Measurements from ENCODE around the gene ISOC1.

The ISOC1 gene

DNA sequence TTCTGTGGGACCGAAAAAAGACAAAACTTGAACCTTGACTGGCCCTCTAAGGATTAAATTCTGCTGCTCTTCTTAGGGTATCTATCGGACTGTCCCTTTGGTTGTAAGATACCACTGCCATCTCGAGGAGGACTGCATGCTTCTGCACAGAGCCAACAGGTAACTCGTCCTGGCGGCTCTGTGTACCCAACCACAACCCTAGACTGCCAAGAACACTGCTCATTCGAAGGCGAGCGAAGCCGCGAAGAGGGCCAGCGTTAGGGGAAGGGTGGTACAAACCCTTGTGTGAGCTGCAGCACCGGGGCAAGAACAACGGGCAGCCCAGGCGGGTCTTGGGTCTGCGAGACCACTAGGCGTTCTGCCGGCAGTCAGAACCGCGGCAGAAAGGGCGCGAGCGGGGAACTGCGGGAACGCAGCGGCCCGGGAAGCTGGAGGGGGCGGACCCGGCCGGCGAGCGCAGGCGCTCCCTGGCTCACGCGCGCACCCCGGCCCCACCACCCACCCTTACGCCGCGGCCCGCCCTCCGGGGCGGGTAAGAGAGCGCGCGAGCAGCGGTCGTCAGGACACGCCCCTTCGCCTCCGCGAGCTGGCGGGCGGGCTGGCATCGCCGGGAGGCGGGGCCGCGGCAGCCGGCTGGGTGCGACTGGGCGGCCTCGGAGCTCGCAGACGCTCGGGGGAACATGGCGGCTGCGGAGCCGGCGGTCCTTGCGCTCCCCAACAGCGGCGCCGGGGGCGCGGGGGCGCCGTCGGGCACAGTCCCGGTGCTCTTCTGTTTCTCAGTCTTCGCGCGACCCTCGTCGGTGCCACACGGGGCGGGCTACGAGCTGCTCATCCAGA, at the start of gene ISOC1:
ISOC1 (plus strand) TSS at position 663 of the 837 bp plus-strand sequence; CDS start at position 681, 18 bp downstream.
- DNase-seq (ENCODE audit: extremely low read depth in 1 of 2, low read depth in 1 of 2) = peak; percentile 71 to 90

- DNase-seq (ENCODE audit: extremely low read depth in 1 of 2, low read depth in 1 of 2) = no peak
These were observed 48.4 kb upstream of the ISOC1 start for GRCh38 chr5:129046151-129046550.

- no peak for DNase-seq (ENCODE audit: extremely low read depth in 1 of 2, low read depth in 1 of 2)
These were observed 46.0 kb upstream of the ISOC1 start for GRCh38 chr5:129048509-129048908.

DNA sequence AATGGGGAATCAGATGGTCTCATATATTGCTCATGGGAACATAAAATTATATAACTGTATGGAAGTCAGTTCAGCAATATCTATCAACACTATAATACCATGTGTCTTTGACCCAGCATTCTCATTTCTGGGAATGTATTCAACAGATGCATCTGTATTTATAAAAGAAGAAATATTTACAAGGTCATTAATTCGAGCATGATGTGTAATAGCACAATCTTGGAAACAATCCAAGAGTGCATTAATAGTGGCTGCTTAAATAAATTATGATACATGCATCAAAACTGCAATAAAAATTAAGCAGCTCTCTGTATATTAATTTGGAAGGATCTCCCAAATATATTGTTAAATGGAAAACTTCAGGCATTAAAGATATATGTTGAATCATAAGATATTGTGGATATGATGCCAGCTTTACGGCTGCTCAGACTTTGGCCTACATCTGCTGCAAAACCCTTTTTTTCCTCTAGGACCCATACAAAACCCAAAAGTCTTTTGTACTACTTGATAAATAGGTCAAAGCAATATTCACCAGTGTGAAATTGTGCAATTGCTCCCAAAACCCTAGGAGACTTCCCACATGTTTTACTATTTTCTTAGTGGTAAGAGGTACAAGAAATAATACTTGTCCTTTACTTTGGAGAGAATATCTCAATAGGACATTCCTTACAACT, 45.3 kb upstream of the ISOC1 start:
- no peak for DNase-seq (ENCODE audit: extremely low read depth in 1 of 2, low read depth in 1 of 2)

- DNase-seq (ENCODE audit: extremely low read depth in 1 of 2, low read depth in 1 of 2) = no peak
These were observed 43.3 kb upstream of the ISOC1 start for GRCh38 chr5:129051283-129051682.

DNA sequence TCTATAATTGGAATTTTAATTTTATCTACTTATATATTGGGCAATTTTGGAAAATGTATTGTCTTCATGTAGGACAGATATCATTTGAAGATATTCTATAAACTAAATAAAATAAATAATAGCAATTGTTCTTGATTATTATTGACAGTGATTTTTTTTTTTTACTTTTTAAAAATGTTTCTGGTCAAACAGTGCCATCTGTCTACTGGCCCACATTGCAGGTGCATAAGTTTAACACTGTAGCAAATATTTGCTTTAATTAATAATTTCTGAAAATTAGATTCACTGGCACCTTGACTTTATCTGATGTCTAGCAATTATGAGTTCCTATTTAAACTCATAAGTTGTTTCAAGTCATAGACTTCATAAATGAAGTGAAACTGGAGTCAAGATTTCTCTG, 41.1 kb upstream of the ISOC1 start:
- no peak for DNase-seq (ENCODE audit: extremely low read depth in 1 of 2, low read depth in 1 of 2)

GRCh38 chr5:129057329-129057728, 37.2 kb upstream of the ISOC1 start:
- no peak for DNase-seq (ENCODE audit: extremely low read depth in 1 of 2, low read depth in 1 of 2)

- no peak for DNase-seq (ENCODE audit: extremely low read depth in 1 of 2, low read depth in 1 of 2)
These were observed 32.7 kb upstream of the ISOC1 start for GRCh38 chr5:129061849-129062248.

DNA sequence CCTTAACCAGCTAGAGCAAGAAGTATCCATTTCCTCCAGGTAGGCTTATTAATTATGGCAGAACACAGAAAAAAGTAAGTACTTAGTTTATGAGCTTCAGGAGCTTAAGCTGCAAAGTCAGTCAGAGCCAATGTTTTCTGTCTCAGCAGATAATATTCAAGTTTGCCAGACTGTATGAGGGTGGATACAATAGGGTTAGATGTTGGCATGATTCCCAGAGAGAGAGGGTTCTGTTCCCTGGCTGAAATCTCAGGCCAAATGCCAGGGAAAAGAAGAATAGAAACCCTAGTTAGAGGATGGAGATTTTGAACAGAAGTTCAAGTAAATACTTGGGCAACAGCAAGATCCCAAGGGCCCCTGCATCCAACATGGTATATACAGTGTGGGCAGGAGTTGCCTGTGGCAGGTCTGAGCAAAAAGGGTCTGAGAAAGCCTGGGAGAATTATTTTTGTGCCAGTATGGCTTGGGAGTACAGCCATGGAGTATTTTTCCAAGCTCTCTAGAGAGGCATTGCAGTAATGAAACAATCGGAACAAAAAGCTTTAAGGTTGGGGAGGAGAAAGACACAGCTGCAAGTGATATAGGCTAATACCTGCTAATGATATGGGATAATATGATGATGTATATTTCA, 31.0 kb upstream of the ISOC1 start:
- no peak for DNase-seq (ENCODE audit: extremely low read depth in 1 of 2, low read depth in 1 of 2)

- no peak for DNase-seq (ENCODE audit: extremely low read depth in 1 of 2, low read depth in 1 of 2)
These were observed 28.8 kb upstream of the ISOC1 start for GRCh38 chr5:129065721-129066120.

- no peak for DNase-seq (ENCODE audit: extremely low read depth in 1 of 2, low read depth in 1 of 2)
These were observed 26.8 kb upstream of the ISOC1 start for GRCh38 chr5:129067745-129068144.

- no peak for DNase-seq (ENCODE audit: extremely low read depth in 1 of 2, low read depth in 1 of 2)
These were observed 25.3 kb upstream of the ISOC1 start for GRCh38 chr5:129069292-129069691.

GRCh38 chr5:129073111-129073510, 21.4 kb upstream of the ISOC1 start:
- no peak for DNase-seq (ENCODE audit: extremely low read depth in 1 of 2, low read depth in 1 of 2)

DNA sequence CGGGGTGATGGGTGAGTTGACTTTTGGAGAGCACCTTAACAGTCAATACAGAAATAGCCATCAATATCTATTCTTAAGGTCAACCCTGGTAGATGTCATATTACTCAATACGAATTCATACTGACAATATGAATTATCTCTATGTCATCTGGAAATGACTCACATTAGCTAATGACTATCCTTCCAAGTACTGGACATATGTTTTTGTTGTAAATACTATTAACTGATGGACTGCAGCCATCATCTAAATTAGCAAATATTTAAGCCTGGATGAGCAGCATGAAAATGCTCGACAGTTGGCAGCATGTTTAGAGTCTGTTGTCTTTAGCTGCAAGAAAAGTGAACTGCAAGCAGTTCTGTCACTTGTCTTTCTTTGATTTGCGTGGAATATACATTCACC, 19.6 kb upstream of the ISOC1 start:
- no peak for DNase-seq (ENCODE audit: extremely low read depth in 1 of 2, low read depth in 1 of 2)

DNA sequence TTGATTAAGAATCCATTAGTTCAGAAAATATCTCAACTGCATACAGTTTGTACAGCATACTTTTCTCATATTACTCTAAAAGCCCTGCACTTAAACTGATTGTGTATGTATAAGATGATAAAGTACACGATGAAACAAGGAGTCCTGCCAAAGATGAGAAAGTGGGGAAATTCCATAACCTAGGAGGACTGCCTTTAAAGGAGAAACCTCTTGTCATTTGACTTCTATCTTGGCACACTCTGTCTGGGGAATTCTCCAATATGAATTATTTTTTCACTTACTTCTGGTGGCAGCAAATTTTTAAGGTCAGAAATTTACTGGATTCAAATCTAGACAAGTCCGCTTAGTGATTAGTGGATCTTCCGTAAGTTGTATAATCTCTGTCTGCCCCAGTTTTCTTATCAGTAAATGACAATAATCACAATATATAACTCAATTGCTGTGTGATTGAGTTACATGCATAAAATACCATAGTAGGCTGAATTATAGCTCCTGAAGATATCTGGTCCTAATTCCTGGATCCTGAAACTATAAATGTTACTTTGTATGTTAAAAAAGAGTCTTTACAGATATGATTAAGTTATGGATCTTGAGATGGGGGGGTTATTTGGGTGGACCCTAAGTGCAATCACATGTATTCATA, 17.0 kb upstream of the ISOC1 start:
- no peak for DNase-seq (ENCODE audit: extremely low read depth in 1 of 2, low read depth in 1 of 2)

DNA sequence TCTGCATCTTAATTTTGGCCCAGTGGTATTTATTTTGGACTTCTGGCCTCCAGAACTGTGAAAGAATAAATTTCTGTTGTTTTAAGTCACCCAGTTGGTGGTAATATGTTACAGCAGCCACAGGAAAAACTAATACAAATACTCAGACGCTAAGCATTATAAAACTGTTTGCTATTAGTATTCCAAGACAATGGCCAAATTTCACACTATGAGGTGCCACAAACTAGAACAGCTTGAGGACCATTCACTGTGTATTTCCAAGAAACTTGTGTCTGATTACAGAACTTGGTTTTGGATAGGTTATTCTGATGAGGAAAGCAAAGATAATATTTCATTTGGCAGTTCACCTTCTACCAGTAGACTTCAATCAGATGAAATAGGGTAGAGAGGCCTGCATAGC, 16.3 kb upstream of the ISOC1 start:
- DNase-seq (ENCODE audit: extremely low read depth in 1 of 2, low read depth in 1 of 2) = no peak

DNA sequence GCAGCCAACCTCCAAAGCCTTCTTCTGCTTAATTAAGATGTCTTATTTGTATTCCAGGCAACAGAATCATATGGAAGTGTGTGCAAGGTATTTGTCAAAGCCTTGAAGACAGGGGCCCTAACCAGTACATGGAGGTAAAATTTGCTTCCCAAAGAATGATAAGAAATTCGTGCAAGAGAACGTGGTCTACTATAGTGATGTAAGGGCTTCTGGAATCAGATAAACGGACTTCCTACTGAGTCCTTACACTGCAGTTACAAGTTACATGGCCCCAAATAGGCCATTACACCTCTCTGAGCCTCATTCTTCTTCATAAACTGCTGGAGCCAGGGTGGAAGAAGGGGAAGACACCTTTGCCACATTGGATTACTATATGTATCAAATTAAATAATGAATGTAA, 15.9 kb upstream of the ISOC1 start:
- no peak for DNase-seq (ENCODE audit: extremely low read depth in 1 of 2, low read depth in 1 of 2)

DNA sequence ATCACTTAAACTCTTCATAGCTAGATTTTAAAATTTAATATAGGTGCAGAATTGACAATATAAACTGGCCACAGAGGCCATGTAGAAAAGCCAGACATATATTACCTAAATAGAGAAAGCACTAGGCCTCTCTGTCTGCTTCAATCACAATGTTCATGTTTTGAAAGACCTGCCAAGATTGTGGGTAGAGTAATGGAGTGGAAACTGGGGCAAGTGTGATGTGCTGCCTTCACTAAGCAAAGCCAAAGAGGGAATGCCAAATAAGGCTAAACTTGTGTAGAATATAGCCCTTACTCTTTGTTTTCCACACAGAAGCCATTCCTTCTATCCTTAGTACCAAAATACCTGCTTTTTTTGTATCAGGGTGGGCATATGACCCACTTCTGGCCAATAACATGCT, 15.1 kb upstream of the ISOC1 start:
- DNase-seq (ENCODE audit: extremely low read depth in 1 of 2, low read depth in 1 of 2) = no peak

- DNase-seq (ENCODE audit: extremely low read depth in 1 of 2, low read depth in 1 of 2) = no peak
These were observed 13.8 kb upstream of the ISOC1 start for GRCh38 chr5:129080766-129081165.

GRCh38 chr5:129082225-129083136, 12.1 kb upstream of the ISOC1 start:
- no peak for DNase-seq (ENCODE audit: extremely low read depth in 1 of 2, low read depth in 1 of 2)
